Liver (tissue), 3 donors: Measurements from ENCODE around the gene RHEX.

Experiments
- HNF4G ChIP-seq: IDR thresholded peaks from 2 replicates; pipeline ENCODE4 v1.6.1; 2016; ENCODE audit warnings: antibody characterized with exemption
- JUND ChIP-seq, 2 donors: IDR thresholded peaks; 2 replicates each; pipeline ENCODE4 v1.6.1; 2016; ENCODE audit warnings: antibody characterized with exemption in 2 of 2
- NR2F2 ChIP-seq: IDR thresholded peaks from 2 replicates; pipeline ENCODE4 v1.6.1; 2016; ENCODE audit warnings: antibody characterized with exemption
- TF ChIP-seq, protein P1 (sequence below): fragments of 150-350 bp; IDR thresholded peaks from 2 replicates; pipeline ENCODE4 v1.5.1; 2017; ENCODE audit warnings: improper control_type of control experiment, low read depth, low read length; ENCODE audit not compliant: missing input control
- TF ChIP-seq, protein P2 (sequence below): IDR thresholded peaks from 2 replicates; pipeline ENCODE4 v1.6.1; 2016; ENCODE audit warnings: antibody characterized with exemption
- donor health status: healthy.
- donor health status: healthy.

DNA sequence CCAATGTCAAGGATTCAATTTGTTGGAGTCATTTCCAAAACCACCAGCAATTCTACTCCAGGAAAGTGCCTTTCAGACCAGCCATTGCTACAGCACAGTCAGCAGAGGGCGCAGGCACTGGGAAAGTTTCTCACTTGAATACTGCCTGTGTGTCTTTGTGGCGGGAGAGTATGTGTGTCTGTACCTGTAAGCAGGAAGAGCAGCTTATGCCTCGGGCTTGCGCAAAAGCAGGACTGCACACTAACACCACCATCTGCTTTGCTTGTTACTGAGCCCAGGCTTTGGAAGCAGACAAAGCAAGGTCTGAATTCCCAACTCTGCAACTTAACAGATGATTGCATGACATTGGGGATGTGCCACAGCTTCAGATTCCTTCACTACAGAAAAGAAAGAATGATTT, 22.3 kb upstream of the RHEX start:
- TF ChIP-seq NR2F2 (no peak), HNF4G (no peak), JUND (IDR thresholded peaks at IDR 0.05) (no peak)
- TF ChIP-seq, protein P1, sequence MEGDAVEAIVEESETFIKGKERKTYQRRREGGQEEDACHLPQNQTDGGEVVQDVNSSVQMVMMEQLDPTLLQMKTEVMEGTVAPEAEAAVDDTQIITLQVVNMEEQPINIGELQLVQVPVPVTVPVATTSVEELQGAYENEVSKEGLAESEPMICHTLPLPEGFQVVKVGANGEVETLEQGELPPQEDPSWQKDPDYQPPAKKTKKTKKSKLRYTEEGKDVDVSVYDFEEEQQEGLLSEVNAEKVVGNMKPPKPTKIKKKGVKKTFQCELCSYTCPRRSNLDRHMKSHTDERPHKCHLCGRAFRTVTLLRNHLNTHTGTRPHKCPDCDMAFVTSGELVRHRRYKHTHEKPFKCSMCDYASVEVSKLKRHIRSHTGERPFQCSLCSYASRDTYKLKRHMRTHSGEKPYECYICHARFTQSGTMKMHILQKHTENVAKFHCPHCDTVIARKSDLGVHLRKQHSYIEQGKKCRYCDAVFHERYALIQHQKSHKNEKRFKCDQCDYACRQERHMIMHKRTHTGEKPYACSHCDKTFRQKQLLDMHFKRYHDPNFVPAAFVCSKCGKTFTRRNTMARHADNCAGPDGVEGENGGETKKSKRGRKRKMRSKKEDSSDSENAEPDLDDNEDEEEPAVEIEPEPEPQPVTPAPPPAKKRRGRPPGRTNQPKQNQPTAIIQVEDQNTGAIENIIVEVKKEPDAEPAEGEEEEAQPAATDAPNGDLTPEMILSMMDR: peak; percentile 88
- TF ChIP-seq, protein P2, sequence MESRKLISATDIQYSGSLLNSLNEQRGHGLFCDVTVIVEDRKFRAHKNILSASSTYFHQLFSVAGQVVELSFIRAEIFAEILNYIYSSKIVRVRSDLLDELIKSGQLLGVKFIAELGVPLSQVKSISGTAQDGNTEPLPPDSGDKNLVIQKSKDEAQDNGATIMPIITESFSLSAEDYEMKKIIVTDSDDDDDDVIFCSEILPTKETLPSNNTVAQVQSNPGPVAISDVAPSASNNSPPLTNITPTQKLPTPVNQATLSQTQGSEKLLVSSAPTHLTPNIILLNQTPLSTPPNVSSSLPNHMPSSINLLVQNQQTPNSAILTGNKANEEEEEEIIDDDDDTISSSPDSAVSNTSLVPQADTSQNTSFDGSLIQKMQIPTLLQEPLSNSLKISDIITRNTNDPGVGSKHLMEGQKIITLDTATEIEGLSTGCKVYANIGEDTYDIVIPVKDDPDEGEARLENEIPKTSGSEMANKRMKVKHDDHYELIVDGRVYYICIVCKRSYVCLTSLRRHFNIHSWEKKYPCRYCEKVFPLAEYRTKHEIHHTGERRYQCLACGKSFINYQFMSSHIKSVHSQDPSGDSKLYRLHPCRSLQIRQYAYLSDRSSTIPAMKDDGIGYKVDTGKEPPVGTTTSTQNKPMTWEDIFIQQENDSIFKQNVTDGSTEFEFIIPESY: no peak
